HCT116 (cell line): ENCODE results near the gene HYKK. TPM values are rescaled to one million over a fixed set of nuclear protein-coding genes. Genes with fewer than 3 reads are reported as not detected.
"Not testable (repeated sequence)": the region's sequence is repeated elsewhere in the genome, so short reads cannot be mapped to it uniquely, and the experiment has no call there.

Experiments
- ATAC-seq: fragments of 200-7000 bp; cut with Tn5 transposase; 2 replicates; pipeline ENCODE4 v1.9.1; 2020; ENCODE audit warnings: mild to moderate bottlenecking, moderate library complexity
- BruUV-seq: library from RNA; stranded (reverse); fragments of 400-500 nt; replicated peaks from 2 replicates; lab custom pipeline; 2021; lab: Mats Ljungman, UMichigan
- CTCF ChIA-PET: fragments of 300-600 bp; sonication (Branson Sonifier 250); formaldehyde crosslinking; loops from one replicate; lab custom pipeline; 2021; ENCODE audit warnings: antibody characterized with exemption; lab: Charles Lee
- POLR2A ChIA-PET: fragments of 300-600, 350-600 bp; sonication (Branson Sonifier 250); formaldehyde crosslinking; loops from one replicate; lab custom pipeline; 2021; ENCODE audit warnings: antibody characterized with exemption; lab: Charles Lee
- RAD21 ChIA-PET, 2 experiments: fragments of 300-600 bp; sonication (Branson Sonifier 250); formaldehyde crosslinking; loops; one replicate each; lab custom pipeline; 2023; ENCODE audit warnings: low total read pairs in 2 of 2; ENCODE audit not compliant: uncharacterized antibody in 2 of 2, unreplicated experiment in 2 of 2, low non-redundant PET in 1 of 2; lab: Charles Lee
- DNase-seq: peaks from one replicate; pipeline ENCODE4 v3.0.0-alpha.2; 2010; ENCODE audit warnings: low read depth, low spot score
- H2AFZ ChIP-seq: fragments of 200-600 bp; shearing (Covaris generic), sonication (generic); 2 replicates; pipeline ENCODE4 v1.6.1; 2017; ENCODE audit warnings: low read depth, mixed run types, mixed read lengths, antibody characterized with exemption, low read length; ENCODE audit not compliant: poor library complexity, severe bottlenecking
- H3K27ac ChIP-seq: 2 replicates; pipeline ENCODE4 v1.5.1; 2012; ENCODE audit warnings: low read depth, low read length
- H3K27me3 ChIP-seq: fragments of 200-600 bp; sonication (generic); 2 replicates; pipeline ENCODE4 v1.6.1; 2016; ENCODE audit warnings: mixed run types, low read length, mixed read lengths; ENCODE audit not compliant: insufficient read depth
- H3K36me3 ChIP-seq, 2 experiments: fragments of 200-500 bp in 1 of 2; fragments of 200-600 bp in 1 of 2; sonication (Bioruptor generic) in 1 of 2; sonication (generic) in 1 of 2; 2 replicates each; pipeline versions ENCODE4 v1.5.1 to v1.6.1; 2014 to 2016; ENCODE audit warnings: low read length in 2 of 2, inconsistent platforms in 1 of 2, mixed read lengths in 1 of 2, mixed run types in 1 of 2; ENCODE audit not compliant: insufficient read depth in 2 of 2, control insufficient read depth in 1 of 2
- H3K4me1 ChIP-seq, 2 experiments: fragments of 200-600 bp in 1 of 2; sonication (generic) in 1 of 2; 2 replicates each; pipeline versions ENCODE4 v1.5.1 to v1.6.1; 2012 to 2017; ENCODE audit warnings: low read length in 2 of 2, inconsistent platforms in 1 of 2, mild to moderate bottlenecking in 1 of 2, mixed read lengths in 1 of 2, mixed run types in 1 of 2, moderate library complexity in 1 of 2; ENCODE audit not compliant: insufficient read depth in 2 of 2, control insufficient read depth in 1 of 2
- H3K4me2 ChIP-seq: fragments of 200-600 bp; sonication (generic); 2 replicates; pipeline ENCODE4 v1.6.1; 2017; ENCODE audit warnings: mixed run types, low read length, mixed read lengths
- H3K4me3 ChIP-seq, 2 experiments: fragments of 200-600 bp in 1 of 2; sonication (generic) in 1 of 2; replicated peaks in 1 of 2; 2 replicates each; pipeline ENCODE4 v1.5.1; 2011 to 2016; ENCODE audit warnings: low read length in 2 of 2, control low read depth in 1 of 2, low read depth in 1 of 2, mild to moderate bottlenecking in 1 of 2, mixed read lengths in 1 of 2, mixed run types in 1 of 2
- H3K79me2 ChIP-seq: fragments of 200-600 bp; sonication (generic); 2 replicates; pipeline ENCODE4 v1.6.1; 2017; ENCODE audit warnings: mild to moderate bottlenecking, mixed run types, low read length, moderate library complexity, mixed read lengths; ENCODE audit not compliant: insufficient read depth
- H3K9ac ChIP-seq: fragments of 200-600 bp; sonication (generic); 2 replicates; pipeline ENCODE4 v1.6.1; 2016; ENCODE audit warnings: low read length, mixed read lengths
- H3K9me2 ChIP-seq: fragments of 200-600 bp; sonication (generic), shearing (Covaris generic); 2 replicates; pipeline ENCODE4 v1.6.1; 2017; ENCODE audit warnings: mixed run types, mild to moderate bottlenecking, moderate library complexity; ENCODE audit not compliant: insufficient read depth
- H3K9me3 ChIP-seq, 2 experiments: fragments of 200-500 bp in 1 of 2; fragments of 200-600 bp in 1 of 2; sonication (Bioruptor generic) in 1 of 2; sonication (generic) in 1 of 2; 2 replicates each; pipeline ENCODE4 v1.6.1; 2014 to 2017; ENCODE audit warnings: low read length in 2 of 2, mixed read lengths in 2 of 2, inconsistent platforms in 1 of 2, low read depth in 1 of 2, mild to moderate bottlenecking in 1 of 2, mixed run types in 1 of 2, moderate library complexity in 1 of 2; ENCODE audit not compliant: control insufficient read depth in 1 of 2, insufficient read depth in 1 of 2
- H4K20me1 ChIP-seq: fragments of 200-600 bp; sonication (generic), shearing (Covaris generic); 2 replicates; pipeline ENCODE4 v1.6.1; 2017; ENCODE audit warnings: mixed run types, mild to moderate bottlenecking, moderate library complexity; ENCODE audit not compliant: insufficient read depth
- EGR1 ChIP-seq: IDR thresholded peaks from 2 replicates; pipeline ENCODE4 v1.6.1; 2012; ENCODE audit warnings: low read depth
- ELF1 ChIP-seq: IDR thresholded peaks from 2 replicates; pipeline ENCODE4 v1.6.1; 2012; ENCODE audit warnings: low read depth, borderline replicate concordance
- EZH2 ChIP-seq: fragments of 200-600 bp; sonication (generic); IDR thresholded peaks from 2 replicates; pipeline ENCODE4 v1.6.1; 2017; ENCODE audit warnings: antibody characterized with exemption, mixed run types
- JUND ChIP-seq: IDR thresholded peaks from 2 replicates; pipeline ENCODE4 v1.6.1; 2012
- RAD21 ChIP-seq: IDR thresholded peaks from 2 replicates; pipeline ENCODE4 v1.6.1; 2012; ENCODE audit warnings: low read depth, mild to moderate bottlenecking
- intact Hi-C: fragments of 100-400 bp; cut with micrococcal nuclease; formaldehyde crosslinking; loops from 2 replicates; pipeline ENCODE4 v1.10.0; 2022
- total RNA-seq: library from RNA; stranded (reverse); gene quantifications from one replicate; pipeline ENCODE4 v1.2.1, GENCODE V29; 2021; ENCODE audit not compliant: unreplicated experiment
- TF ChIP-seq, protein P1 (sequence below): IDR thresholded peaks from 2 replicates; pipeline ENCODE4 v1.6.1; 2012
- TF ChIP-seq, protein P2 (sequence below): IDR thresholded peaks from 2 replicates; pipeline ENCODE4 v1.6.1; 2011; ENCODE audit warnings: mild to moderate bottlenecking, low read length, moderate library complexity; ENCODE audit not compliant: insufficient replicate concordance; ENCODE audit errors: extremely low read depth
- TF ChIP-seq, protein P3 (sequence below): IDR thresholded peaks from 2 replicates; pipeline ENCODE4 v1.6.1; 2012

HYKK gene
- total RNA-seq, 1 experiment from 2014 or later = 6.2 TPM

DNA sequence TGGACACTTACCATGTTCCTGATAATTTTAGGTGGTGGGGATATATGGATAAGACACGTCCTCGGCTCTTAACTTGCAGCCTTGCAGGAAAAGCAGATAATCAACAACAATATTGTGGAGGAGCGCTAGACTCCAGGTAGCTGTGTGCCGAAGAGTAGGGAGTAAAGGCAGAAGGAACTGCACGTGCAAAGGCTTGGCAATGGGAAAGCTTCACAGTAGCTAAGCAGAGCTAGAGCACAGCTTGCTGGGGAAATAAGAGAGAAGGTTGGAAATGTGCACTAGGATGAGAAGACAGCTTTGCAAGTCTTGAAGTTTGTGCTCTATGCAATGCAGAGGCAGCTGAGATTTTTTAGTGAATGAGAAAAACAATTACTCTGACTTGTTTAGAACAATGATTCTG, 45.2 kb downstream of the HYKK start:
- Histone ChIP-seq H3K9me2 (no peaks in the 10 kb centered on the region), H3K36me3 (peaks cover 22 to 32% of the 10 kb centered on the region in 2 experiments), H2AFZ (no peak overlapping the region), H3K79me2 (no peaks in the 10 kb centered on the region), H3K9ac (no peak overlapping the region), H3K27me3 (no peaks in the 10 kb centered on the region)
- ChIA-PET POLR2A (interaction anchor here (1.4 kb wide), 1 partner anchor 13 kb away, joined by 4 read pairs; the partner anchor contains the start of gene CHRNA5), CTCF (no interaction called here), RAD21 (interaction anchor here in 1 of 2 experiments (0.6 kb wide), 1 partner anchor 10 kb away, joined by 3 read pairs; no protein-coding TSS in a partner anchor)
- BruUV-seq = no TSS peak
- intact Hi-C loops = no loop called here
- DNase-seq = no peak
- TF ChIP-seq, protein P1, sequence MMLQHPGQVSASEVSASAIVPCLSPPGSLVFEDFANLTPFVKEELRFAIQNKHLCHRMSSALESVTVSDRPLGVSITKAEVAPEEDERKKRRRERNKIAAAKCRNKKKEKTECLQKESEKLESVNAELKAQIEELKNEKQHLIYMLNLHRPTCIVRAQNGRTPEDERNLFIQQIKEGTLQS = no peak
- no peak for TF ChIP-seq JUND
- TF ChIP-seq, all 23 proteins: peak for 0
- no peak overlapping the region for H3K4me2 ChIP-seq
- no peaks in the 10 kb centered on the region for H4K20me1 ChIP-seq
- ATAC-seq = no peak
- no peak overlapping the region for H3K27ac ChIP-seq
- H3K4me3 ChIP-seq = no peak overlapping the region
- H3K4me1 ChIP-seq = no peaks in the 10 kb centered on the region
- H3K9me3 ChIP-seq = no peaks in the 10 kb centered on the region

DNA sequence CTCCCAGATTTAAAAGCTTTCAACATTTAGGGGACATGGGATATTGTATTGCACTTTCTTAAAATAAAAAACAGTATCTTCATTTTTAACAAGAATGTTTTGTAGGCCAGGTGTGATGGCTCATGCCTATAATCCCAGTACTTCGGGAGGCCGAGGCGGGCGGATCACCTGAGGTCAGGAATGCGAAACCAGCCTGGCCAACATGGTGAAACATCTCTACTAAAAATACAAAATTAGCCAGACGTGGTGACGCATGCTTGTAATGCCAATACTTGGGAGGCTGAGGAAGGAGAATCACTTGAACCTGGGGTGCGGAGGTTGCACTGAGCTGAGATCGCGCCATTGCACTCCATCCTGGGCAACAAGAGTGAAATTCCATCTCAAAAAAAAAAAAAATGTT, 52.8 kb downstream of the HYKK start:
- H3K9me3 ChIP-seq, H3K4me3 ChIP-seq, H2AFZ ChIP-seq, intact Hi-C loops, H3K79me2 ChIP-seq, POLR2A ChIA-PET, ATAC-seq, BruUV-seq, H3K9me2 ChIP-seq, H3K4me1 ChIP-seq, H3K9ac ChIP-seq, DNase-seq, H3K27me3 ChIP-seq, H3K36me3 ChIP-seq, H4K20me1 ChIP-seq, CTCF ChIA-PET, H3K4me2 ChIP-seq, RAD21 ChIA-PET, H3K27ac ChIP-seq: not testable (repeated sequence)

DNA sequence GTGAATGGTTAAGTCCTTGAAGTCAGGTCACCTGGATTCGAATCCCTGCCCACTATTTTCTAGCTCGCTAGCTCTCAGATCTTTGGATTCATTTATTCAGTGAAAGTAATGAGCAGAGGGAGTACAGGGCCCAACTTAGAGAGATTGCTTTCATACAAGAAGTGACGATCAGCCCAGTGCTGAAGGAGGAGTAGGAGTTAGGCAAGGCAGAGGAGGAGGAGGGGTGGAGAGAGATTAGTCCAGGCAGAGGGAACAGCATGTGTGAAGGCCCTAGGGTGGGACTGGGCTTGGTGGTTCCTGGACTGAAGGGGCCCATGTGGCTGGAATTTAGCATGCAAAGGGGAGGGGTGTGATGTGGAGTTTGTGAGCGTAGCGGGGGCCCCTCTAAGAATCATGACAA, 54.1 kb downstream of the HYKK start:
- POLR2A ChIA-PET = no interaction called here
- intact Hi-C loops = no loop called here
- no peaks in the 10 kb centered on the region for H3K9me2 ChIP-seq
- no peak overlapping the region for H3K27ac ChIP-seq
- no peaks in the 10 kb centered on the region for H4K20me1 ChIP-seq
- no peak for DNase-seq
- H3K4me2 ChIP-seq = no peak overlapping the region
- no peaks in the 10 kb centered on the region for H3K36me3 ChIP-seq
- H2AFZ ChIP-seq = no peak overlapping the region
- peaks cover 7% of the 10 kb centered on the region; the same call in 1 of the 2 replicates for H3K79me2 ChIP-seq
- TF ChIP-seq EGR1 (no peak), EZH2 (no peak), RAD21 (no peak), ELF1 (no peak)
- TF ChIP-seq, protein P1 = no peak
- TF ChIP-seq, protein P2, sequence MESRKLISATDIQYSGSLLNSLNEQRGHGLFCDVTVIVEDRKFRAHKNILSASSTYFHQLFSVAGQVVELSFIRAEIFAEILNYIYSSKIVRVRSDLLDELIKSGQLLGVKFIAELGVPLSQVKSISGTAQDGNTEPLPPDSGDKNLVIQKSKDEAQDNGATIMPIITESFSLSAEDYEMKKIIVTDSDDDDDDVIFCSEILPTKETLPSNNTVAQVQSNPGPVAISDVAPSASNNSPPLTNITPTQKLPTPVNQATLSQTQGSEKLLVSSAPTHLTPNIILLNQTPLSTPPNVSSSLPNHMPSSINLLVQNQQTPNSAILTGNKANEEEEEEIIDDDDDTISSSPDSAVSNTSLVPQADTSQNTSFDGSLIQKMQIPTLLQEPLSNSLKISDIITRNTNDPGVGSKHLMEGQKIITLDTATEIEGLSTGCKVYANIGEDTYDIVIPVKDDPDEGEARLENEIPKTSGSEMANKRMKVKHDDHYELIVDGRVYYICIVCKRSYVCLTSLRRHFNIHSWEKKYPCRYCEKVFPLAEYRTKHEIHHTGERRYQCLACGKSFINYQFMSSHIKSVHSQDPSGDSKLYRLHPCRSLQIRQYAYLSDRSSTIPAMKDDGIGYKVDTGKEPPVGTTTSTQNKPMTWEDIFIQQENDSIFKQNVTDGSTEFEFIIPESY = no peak
- TF ChIP-seq, protein P3, sequence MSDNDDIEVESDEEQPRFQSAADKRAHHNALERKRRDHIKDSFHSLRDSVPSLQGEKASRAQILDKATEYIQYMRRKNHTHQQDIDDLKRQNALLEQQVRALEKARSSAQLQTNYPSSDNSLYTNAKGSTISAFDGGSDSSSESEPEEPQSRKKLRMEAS = no peak
- TF ChIP-seq, all 23 proteins: peak for 0
- Histone ChIP-seq H3K9me3 (no peaks in the 10 kb centered on the region), H3K27me3 (no peaks in the 10 kb centered on the region), H3K4me3 (no peak overlapping the region), H3K4me1 (peaks cover 0 to 12% of the 10 kb centered on the region in 2 experiments; a peak in 2 of 4 replicates), H3K9ac (no peak overlapping the region)
- ChIA-PET RAD21 (no interaction called here), CTCF (no interaction called here)
- ATAC-seq = no peak
- no TSS peak for BruUV-seq
